Small intestine (tissue), 7 donors: ENCODE data around the gene ZFHX2. TPM values are rescaled to one million over a fixed set of nuclear protein-coding genes. Genes with fewer than 3 reads are reported as not detected.

Experiments
- DNase-seq, 2 donors: peaks; one replicate each; pipeline versions ENCODE4 v3.0.0 to v3.0.0-alpha.2; 2013
- FAIRE-seq: peaks from 2 replicates; lab custom pipeline; 2012; peaks lifted over from hg19 to GRCh38; lab: Jason Lieb, UNC
- H3K27ac ChIP-seq, 3 donors: one replicate each; pipeline ENCODE4 v1.5.1; 2013; ENCODE audit warnings: low read length in 2 of 3, mild to moderate bottlenecking in 2 of 3, control low read depth in 1 of 3, inconsistent platforms in 1 of 3, low read depth in 1 of 3, moderate library complexity in 1 of 3
- H3K27me3 ChIP-seq, 3 donors: one replicate each; pipeline ENCODE4 v1.6.1; 2013; ENCODE audit warnings: low read length in 3 of 3, inconsistent platforms in 1 of 3; ENCODE audit not compliant: control insufficient read depth in 3 of 3, insufficient read depth in 3 of 3
- H3K36me3 ChIP-seq, 3 donors: one replicate each; pipeline ENCODE4 v1.6.1; 2013; ENCODE audit warnings: low read length in 3 of 3, inconsistent platforms in 1 of 3, low read depth in 1 of 3, mild to moderate bottlenecking in 1 of 3, moderate library complexity in 1 of 3; ENCODE audit not compliant: control insufficient read depth in 3 of 3, insufficient read depth in 2 of 3
- H3K4me1 ChIP-seq, 3 donors: one replicate each; pipeline ENCODE4 v1.6.1; 2013; ENCODE audit warnings: low read length in 2 of 3, inconsistent platforms in 1 of 3, low read depth in 1 of 3, mild to moderate bottlenecking in 1 of 3, moderate library complexity in 1 of 3; ENCODE audit not compliant: control insufficient read depth in 3 of 3, insufficient read depth in 2 of 3
- H3K4me3 ChIP-seq, 3 donors: one replicate each; pipeline ENCODE4 v1.5.1; 2013; ENCODE audit warnings: low read length in 3 of 3, control low read depth in 1 of 3, inconsistent platforms in 1 of 3, low read depth in 1 of 3, mild to moderate bottlenecking in 1 of 3, moderate library complexity in 1 of 3
- H3K9me3 ChIP-seq, 2 donors: one replicate each; pipeline ENCODE4 v1.6.1; 2013; ENCODE audit warnings: low read depth in 1 of 2, low read length in 1 of 2; ENCODE audit not compliant: control insufficient read depth in 2 of 2, insufficient read depth in 1 of 2
- WGBS, 3 donors: extraction: QIAGEN DNeasy Blood & Tissue Kit; methylation state at CpG; one replicate each; pipeline ENCODE4 v1.1.7; 2013; 5-methylcytosine and 5-hydroxymethylcytosine counted together
- polyA plus RNA-seq, 4 donors: library from polyadenylated mRNA; stranded (reverse) in 3 of 4; unstranded in 1 of 4; fragments of 200-250 nt in 3 of 4; fragments of 120-200 nt in 1 of 4; gene quantifications; one replicate each; pipeline versions ENCODE4 v1.2.1 to v1.2.3, GENCODE V29; 2013
- donor health status: healthy with polysubstance abuse.
- donor health status: control.
- donor health status: control.
- donor health status: Bipolar disorder and iron deficiency.
- donor health status: healthy.

The ZFHX2 gene
- polyA plus RNA-seq, 4 donors = 0.55 to 2.2 TPM; not detected in 2

DNA sequence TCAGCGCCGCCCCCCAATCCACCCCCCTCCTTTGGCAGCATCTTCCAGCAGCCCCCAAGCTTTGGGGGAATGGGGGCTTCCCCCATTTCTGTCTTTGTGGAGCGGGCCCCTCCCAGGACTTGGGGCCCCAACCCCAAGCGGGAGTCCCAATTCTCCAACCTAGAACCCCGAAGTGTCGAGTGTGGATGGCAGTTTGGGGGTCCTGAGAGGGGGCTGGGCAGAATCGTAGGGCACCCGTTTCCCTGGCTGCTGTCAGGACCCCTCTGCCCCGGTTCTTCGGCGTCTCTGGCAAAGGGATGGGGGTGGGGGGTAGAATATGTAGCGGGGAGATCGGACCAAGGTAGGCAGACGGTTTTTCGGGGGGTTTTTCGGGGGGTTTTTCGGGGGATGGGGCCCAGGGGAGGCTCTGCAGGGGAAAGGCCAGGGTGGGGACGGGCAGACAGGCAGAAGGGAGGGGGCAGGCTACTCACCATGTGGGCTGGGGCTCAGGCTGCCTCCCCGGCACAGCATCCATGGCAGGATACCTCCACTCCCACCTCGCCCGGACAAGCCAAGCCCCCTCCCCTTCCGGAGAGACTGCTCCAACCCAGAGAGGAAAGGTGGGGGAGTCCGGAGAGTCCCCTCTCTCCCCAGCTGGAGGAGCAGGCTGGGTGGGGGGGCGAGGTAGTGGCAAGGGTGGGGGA, 26.3 kb upstream of the ZFHX2 start:
- Histone ChIP-seq H3K27ac (peak overlapping the region in 1 of 3 donors; percentile 28), H3K36me3 (no peaks in the 10 kb centered on the region), H3K9me3 (no peaks in the 10 kb centered on the region), H3K27me3 (peaks cover 8 to 56% (median 27%) of the 10 kb centered on the region in 3 donors), H3K4me3 (peak overlapping the region in 1 of 3 donors; percentile 24), H3K4me1 (no peaks in the 10 kb centered on the region)
- DNase-seq = no peak
- FAIRE-seq = no peak
- WGBS, 3 donors = 3 to 5% (median 3%) methylated on average over 22 to 24 of the region's 24 CpGs

DNA sequence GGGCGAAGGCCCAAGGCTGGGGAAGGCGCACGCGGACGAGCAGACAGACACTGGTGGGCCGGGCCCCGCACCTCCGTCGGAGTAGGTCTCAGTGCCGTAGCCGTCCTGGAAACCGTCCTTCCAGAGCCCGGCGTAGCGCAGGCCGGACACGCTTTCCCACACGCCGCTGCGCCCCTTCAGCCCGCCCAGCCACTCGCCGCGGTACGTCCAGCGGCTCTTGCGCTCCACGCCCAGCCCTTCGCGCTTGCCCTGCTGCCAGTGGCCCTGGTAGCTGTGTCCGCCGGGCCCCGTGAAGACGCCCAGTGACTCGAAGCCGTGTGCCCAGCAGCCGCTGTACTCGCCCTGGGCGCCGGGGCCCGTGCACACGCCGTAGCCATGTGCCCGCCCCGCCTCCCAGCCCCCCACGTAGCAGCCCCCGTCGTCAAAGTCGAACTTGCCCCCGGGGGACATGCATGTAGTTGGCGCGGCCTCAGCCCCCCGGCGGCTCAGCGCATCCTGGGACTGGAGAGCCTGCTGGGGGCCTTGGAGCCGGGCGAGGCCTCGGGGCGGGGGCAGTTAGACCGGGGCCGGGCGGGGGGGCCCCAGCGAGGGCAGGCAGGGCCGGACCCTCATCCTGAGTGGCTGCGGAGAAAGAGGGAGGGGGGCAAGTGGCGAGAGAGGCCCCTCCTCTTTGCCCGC, 25.6 kb upstream of the ZFHX2 start:
- DNase-seq (peak in 1 of 2 donors; percentile 48), FAIRE-seq (no peak)
- Histone ChIP-seq H3K9me3 (no peaks in the 10 kb centered on the region), H3K27me3 (peaks cover 8 to 60% (median 27%) of the 10 kb centered on the region in 3 donors), H3K4me3 (peak overlapping the region in 2 of 3 donors; percentile 24), H3K36me3 (no peaks in the 10 kb centered on the region), H3K4me1 (no peaks in the 10 kb centered on the region), H3K27ac (peak overlapping the region in 1 of 3 donors; percentile 28)
- WGBS, 3 donors = 2 to 9% (median 2%) methylated on average over 48 to 67 of the region's 67 CpGs

DNA sequence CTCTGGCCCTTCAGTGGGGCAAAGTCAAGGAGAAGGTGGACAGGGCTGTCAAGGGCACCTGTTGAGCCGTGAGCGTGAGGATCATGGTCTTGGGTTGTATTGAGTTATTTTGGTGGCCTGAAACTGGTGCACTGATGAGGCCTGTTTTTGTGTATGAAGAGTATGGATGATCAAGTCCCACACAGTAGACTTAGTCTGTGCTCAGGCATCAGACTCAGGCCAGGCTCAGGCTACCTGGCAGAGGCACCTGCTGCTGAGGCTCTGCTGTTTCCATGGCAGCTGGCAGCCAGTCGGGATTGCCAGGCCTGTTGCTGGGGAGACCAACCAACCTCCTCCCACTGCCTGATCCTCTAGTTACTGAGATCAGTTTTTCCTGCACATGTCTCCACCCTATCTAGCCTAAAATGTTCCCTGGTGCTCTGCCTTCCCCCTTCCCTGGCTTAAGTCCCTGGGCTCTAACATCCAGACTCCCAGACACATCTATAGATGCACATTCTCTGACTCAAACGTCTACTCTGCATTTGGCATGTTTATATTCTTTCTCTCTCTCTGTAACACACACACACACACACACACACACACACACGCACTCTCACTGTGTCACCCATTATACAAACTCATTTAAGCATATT, 21.9 kb upstream of the ZFHX2 start:
- FAIRE-seq (no peak), DNase-seq (no peak)
- WGBS, 3 donors = 62 to 78% (median 73%) methylated on average over 5 of the region's 5 CpGs
- peaks cover 0 to 4% (median 0%) of the 10 kb centered on the region in 3 donors for H3K4me1 ChIP-seq
- H3K27me3 ChIP-seq = peaks cover 8 to 45% (median 24%) of the 10 kb centered on the region in 3 donors
- no peak overlapping the region for H3K4me3 ChIP-seq
- H3K27ac ChIP-seq = no peak overlapping the region
- no peaks in the 10 kb centered on the region for H3K9me3 ChIP-seq
- no peaks in the 10 kb centered on the region for H3K36me3 ChIP-seq

DNA sequence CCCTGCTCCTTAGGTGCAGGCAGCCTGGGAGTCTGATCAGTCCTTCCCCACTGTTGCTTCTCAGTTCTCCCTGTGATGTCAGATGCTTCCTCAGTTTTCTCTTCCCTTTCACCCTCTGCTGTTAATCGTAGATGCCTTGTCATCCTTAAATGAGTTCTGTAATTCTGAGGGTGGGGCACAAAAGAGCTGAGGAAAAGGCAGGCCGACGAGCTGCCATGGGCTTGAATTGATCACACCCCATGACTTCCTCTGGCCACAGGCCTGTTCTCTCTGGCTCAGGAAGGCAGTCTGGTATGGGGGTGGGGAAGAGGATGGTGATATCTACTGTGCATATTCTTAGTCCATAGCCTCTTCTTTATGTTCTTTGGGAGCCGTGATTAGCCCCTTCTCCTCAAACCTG, 21.3 kb upstream of the ZFHX2 start:
- Histone ChIP-seq H3K27me3 (peaks cover 8 to 38% (median 24%) of the 10 kb centered on the region in 3 donors), H3K4me3 (no peak overlapping the region), H3K4me1 (peaks cover 0 to 11% (median 2%) of the 10 kb centered on the region in 3 donors), H3K36me3 (no peaks in the 10 kb centered on the region), H3K27ac (no peak overlapping the region), H3K9me3 (no peaks in the 10 kb centered on the region)
- DNase-seq (no peak), FAIRE-seq (no peak)
- 47 to 66% (median 65%) methylated on average over 4 of the region's 4 CpGs for WGBS, 3 donors

DNA sequence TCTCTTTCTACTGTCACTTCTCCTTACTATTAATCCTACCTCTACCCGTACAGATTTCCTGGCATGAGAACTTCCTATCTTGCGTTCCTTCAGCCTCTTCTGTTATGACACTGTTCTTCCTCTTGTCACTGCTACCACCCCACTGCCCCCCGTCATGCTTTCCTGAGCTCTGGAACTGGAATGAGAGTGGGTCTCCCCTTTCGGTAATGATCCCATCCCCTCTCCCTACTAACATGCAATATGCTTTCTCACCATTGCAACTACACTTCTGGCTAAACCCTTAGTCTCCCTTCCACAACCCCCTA, 20.9 kb upstream of the ZFHX2 start:
- no peak for DNase-seq
- Histone ChIP-seq H3K36me3 (no peaks in the 10 kb centered on the region), H3K9me3 (no peaks in the 10 kb centered on the region), H3K27ac (no peak overlapping the region), H3K4me1 (peaks cover 0 to 12% (median 2%) of the 10 kb centered on the region in 3 donors), H3K27me3 (peaks cover 8 to 35% (median 21%) of the 10 kb centered on the region in 3 donors), H3K4me3 (no peak overlapping the region)
- no peak for FAIRE-seq
- WGBS, 3 donors = 49 to 71% (median 69%) methylated on average over 4 of the region's 4 CpGs

DNA sequence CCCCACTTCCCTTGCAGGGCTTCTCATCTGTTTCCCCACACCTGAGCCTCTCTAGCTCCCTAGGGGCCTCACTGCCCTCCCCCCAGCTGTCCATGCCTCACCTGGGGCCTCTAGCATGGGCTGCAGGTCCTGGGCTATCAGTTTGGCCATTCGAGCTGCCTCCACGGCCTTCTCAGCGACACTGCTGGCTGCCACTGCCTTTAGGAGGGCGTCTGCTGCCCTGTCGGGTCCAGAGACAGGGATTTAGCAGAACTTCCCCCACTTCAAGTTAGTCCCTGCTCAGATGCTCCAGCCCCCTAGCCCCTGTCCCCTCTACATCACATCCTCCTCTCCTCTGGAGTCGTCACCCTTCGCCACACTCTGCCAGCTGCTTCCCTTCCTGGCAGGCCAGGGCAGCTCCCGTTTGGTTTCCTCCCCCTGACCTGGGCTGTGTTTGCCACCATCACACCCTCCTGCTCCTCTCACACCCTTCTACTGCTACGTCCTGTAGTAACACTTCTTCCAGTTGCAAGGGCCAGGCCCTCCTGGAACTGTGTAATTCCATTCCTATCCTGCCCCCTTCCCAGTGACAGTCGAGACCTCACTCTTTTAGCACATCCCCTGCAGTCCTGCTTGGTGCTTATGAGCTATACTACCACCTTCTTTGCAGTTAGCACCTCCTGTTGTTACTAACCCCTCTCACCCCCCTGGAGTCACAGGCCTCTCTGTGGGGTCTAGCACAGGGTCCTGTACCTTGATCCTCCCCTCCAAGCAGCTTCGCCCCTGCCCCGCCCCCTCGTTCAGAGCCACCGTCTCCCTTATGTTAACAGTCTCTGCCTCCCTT, 20.3 kb upstream of the ZFHX2 start:
- peaks cover 0 to 12% (median 2%) of the 10 kb centered on the region in 3 donors for H3K4me1 ChIP-seq
- WGBS, 3 donors = 58 to 59% (median 59%) methylated on average over 14 of the region's 14 CpGs
- H3K4me3 ChIP-seq = no peak overlapping the region
- H3K27me3 ChIP-seq = peaks cover 8 to 29% (median 17%) of the 10 kb centered on the region in 3 donors
- no peaks in the 10 kb centered on the region for H3K36me3 ChIP-seq
- FAIRE-seq (no peak), DNase-seq (no peak)
- H3K27ac ChIP-seq = no peak overlapping the region
- H3K9me3 ChIP-seq = no peaks in the 10 kb centered on the region

DNA sequence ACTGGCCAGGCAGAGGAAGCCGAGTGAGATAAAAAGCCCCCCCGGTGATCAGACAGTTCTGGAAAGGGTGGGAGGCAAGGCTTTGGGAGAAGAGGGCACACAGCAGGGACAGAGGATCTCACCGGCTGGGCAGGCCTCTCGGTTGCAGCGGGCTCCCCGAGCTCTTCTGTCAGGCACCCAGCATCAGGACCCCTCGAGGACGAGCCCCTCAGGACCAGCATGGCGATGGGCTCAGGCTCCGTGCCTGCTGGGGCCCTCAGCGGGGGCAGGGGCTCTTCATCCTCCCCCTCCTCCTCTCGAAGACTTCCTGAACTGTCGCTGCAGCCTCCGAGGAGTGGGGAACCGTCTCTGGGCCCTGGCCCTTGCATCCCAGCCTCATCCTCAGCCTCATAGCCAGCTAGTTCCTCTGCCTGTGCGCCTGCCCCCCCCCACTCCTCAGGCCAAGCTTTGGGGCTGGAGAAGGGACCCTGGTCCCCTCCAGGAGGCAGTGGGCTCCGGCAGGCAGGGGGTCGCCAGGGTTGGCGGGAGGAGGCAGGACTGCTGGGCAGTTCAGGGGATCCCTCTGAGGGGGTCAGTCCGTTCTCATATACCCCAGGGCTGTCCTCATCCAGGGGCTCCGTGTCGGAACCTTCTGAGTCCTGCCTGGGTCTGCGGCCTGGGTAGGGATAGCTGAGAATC, 19.4 kb upstream of the ZFHX2 start:
- no peak for FAIRE-seq
- Histone ChIP-seq H3K36me3 (peaks cover 0 to 4% (median 0%) of the 10 kb centered on the region in 3 donors), H3K4me3 (no peak overlapping the region), H3K27me3 (peaks cover 5 to 22% (median 9%) of the 10 kb centered on the region in 3 donors), H3K9me3 (no peaks in the 10 kb centered on the region), H3K4me1 (peaks cover 0 to 21% (median 2%) of the 10 kb centered on the region in 3 donors), H3K27ac (no peak overlapping the region)
- DNase-seq = no peak
- 86 to 88% (median 88%) methylated on average over 22 to 23 of the region's 23 CpGs for WGBS, 3 donors
